Fibroblast of lung (primary cell): Measurements from ENCODE around the gene SH3TC1. TPM values are rescaled to one million over a fixed set of nuclear protein-coding genes. Genes with fewer than 3 reads are reported as not detected.

Experiments used
- DNase-seq, 2 donors: peaks; one replicate each; pipeline versions ENCODE4 v3.0.0 to v3.0.0-alpha.2; 2010; ENCODE audit warnings: low read depth in 2 of 2
- H2AFZ ChIP-seq: 2 replicates; pipeline ENCODE4 v1.5.1; 2012; ENCODE audit warnings: low read length, control low read depth, inconsistent platforms
- H3K27ac ChIP-seq: 2 replicates; pipeline ENCODE4 v1.5.1; 2011; ENCODE audit warnings: low read length, control low read depth; ENCODE audit not compliant: insufficient read depth
- H3K27me3 ChIP-seq: 2 replicates; pipeline ENCODE4 v1.5.1; 2011; ENCODE audit warnings: mild to moderate bottlenecking, low read length; ENCODE audit not compliant: control insufficient read depth, insufficient read depth
- H3K36me3 ChIP-seq: 2 replicates; pipeline ENCODE4 v1.5.1; 2011; ENCODE audit warnings: low read length; ENCODE audit not compliant: control insufficient read depth, insufficient read depth
- H3K4me1 ChIP-seq: 2 replicates; pipeline ENCODE4 v1.5.1; 2011; ENCODE audit warnings: low read length; ENCODE audit not compliant: control insufficient read depth, insufficient read depth; ENCODE audit errors: extremely low read depth
- H3K4me2 ChIP-seq: 2 replicates; pipeline ENCODE4 v1.5.1; 2011; ENCODE audit warnings: low read length, control low read depth; ENCODE audit not compliant: insufficient read depth; ENCODE audit errors: extremely low read depth
- H3K4me3 ChIP-seq, 4 experiments: fragments of 200-600 bp in 1 of 4; sonication (generic) in 1 of 4; replicated peaks in 1 of 4; 2 replicates each; pipeline ENCODE4 v1.5.1; 2011 to 2016; ENCODE audit warnings: low read length in 4 of 4, low read depth in 3 of 4, mild to moderate bottlenecking in 3 of 4, control low read depth in 2 of 4, inconsistent platforms in 1 of 4, mixed read lengths in 1 of 4; ENCODE audit not compliant: insufficient read depth in 1 of 4; ENCODE audit errors: control extremely low read depth in 1 of 4
- H3K79me2 ChIP-seq: 2 replicates; pipeline ENCODE4 v1.5.1; 2012; ENCODE audit warnings: mild to moderate bottlenecking, low read length, inconsistent platforms; ENCODE audit not compliant: control insufficient read depth, insufficient read depth
- H3K9ac ChIP-seq: 2 replicates; pipeline ENCODE4 v1.5.1; 2011; ENCODE audit warnings: mild to moderate bottlenecking, low read length, control low read depth; ENCODE audit not compliant: insufficient read depth
- H3K9me3 ChIP-seq: 2 replicates; pipeline ENCODE4 v1.5.1; 2012; ENCODE audit warnings: low read depth, low read length; ENCODE audit not compliant: control insufficient read depth, insufficient read depth
- H4K20me1 ChIP-seq: 2 replicates; pipeline ENCODE4 v1.5.1; 2011; ENCODE audit warnings: low read length; ENCODE audit not compliant: control insufficient read depth, insufficient read depth; ENCODE audit errors: extremely low read depth
- EZH2 ChIP-seq: IDR thresholded peaks from 2 replicates; pipeline ENCODE4 v1.5.1; 2012; ENCODE audit warnings: low read length, control low read depth, mild to moderate bottlenecking; ENCODE audit errors: missing control alignments
- polyA plus RNA-seq, 2 donors: library from polyadenylated mRNA; depleted of rRNA in 1 of 2; stranded (reverse) in 1 of 2; unstranded in 1 of 2; fragments of >200 nt; gene quantifications; 2 replicates each; pipeline ENCODE4 v1.2.1, GENCODE V29; 2011 to 2012; ENCODE audit warnings: missing spikeins in 1 of 2
- total RNA-seq: library from RNA; depleted of rRNA; stranded (reverse); fragments of >200 nt; gene quantifications from 2 replicates; pipeline ENCODE4 v1.2.1, GENCODE V29; 2014
- TF ChIP-seq, protein P1 (sequence below), 2 donors: IDR thresholded peaks in 1 of 2; conservative IDR thresholded peaks in 1 of 2; 1 replicate in 1 of 2; 2 replicates in 1 of 2; pipeline ENCODE4 v1.5.1; 2011 to 2012; ENCODE audit warnings: low read length in 2 of 2, control low read depth in 1 of 2, inconsistent platforms in 1 of 2, low read depth in 1 of 2, mild to moderate bottlenecking in 1 of 2

The SH3TC1 gene
- total and polyA plus RNA-seq, 2 donors (not counting 1 experiment from before 2014, with no cell fraction given): 3.3 to 11.6 TPM

DNA sequence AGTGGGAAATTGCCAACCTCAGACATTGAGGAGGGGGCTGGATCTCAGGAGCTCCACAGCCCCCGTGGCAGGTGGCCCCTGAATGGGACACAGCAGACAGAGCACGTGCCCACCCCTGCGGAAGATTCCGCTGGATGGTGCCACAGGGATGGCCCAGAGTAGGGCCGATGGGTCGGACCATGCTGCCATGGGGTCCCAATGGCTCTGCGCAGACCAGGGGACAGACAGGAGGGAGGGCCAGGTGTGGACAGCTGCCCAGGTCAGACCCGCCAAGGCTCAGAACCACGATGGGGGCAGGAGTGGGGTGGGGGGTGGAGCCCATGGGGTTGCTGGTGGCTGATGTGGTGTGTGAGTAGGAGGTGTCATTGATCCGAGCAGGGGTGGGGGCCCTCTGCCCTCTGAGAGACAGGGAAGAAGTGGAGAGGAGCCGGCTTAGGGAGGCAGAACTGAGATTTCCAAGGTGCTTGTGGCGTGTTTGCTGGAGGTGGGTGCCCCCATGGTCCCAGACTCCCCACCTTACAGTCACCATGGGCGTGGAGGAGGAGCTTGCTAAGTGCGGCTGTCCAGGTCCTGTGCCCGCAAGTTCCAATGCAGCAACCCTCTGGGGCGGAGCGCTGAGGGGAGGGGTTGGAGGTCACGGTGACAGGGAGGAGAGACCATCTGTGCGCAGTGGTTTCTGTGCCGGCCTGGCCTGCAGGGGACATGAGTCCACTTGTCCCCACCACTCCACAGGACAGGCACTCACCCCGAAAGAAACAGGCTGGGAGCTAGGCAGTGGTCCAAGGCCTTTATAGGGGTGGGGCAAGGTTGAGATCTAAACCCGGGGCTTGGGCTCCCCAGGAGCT is 12.9 kb downstream of the SH3TC1 start:
- Histone ChIP-seq H2AFZ (no peak overlapping the region), H3K36me3 (no peaks in the 10 kb centered on the region), H3K27me3 (peaks cover 5% of the 10 kb centered on the region), H3K27ac (no peak overlapping the region), H3K4me2 (no peak overlapping the region), H3K9me3 (no peaks in the 10 kb centered on the region), H3K9ac (no peak overlapping the region), H3K79me2 (no peaks in the 10 kb centered on the region), H3K4me1 (peaks cover 3% of the 10 kb centered on the region), H3K4me3 (no peak overlapping the region), H4K20me1 (no peaks in the 10 kb centered on the region)
- TF ChIP-seq, protein P1, sequence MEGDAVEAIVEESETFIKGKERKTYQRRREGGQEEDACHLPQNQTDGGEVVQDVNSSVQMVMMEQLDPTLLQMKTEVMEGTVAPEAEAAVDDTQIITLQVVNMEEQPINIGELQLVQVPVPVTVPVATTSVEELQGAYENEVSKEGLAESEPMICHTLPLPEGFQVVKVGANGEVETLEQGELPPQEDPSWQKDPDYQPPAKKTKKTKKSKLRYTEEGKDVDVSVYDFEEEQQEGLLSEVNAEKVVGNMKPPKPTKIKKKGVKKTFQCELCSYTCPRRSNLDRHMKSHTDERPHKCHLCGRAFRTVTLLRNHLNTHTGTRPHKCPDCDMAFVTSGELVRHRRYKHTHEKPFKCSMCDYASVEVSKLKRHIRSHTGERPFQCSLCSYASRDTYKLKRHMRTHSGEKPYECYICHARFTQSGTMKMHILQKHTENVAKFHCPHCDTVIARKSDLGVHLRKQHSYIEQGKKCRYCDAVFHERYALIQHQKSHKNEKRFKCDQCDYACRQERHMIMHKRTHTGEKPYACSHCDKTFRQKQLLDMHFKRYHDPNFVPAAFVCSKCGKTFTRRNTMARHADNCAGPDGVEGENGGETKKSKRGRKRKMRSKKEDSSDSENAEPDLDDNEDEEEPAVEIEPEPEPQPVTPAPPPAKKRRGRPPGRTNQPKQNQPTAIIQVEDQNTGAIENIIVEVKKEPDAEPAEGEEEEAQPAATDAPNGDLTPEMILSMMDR (conservative IDR thresholded peaks at IDR 0.05 in 1 of 2, IDR thresholded peaks at IDR 0.05 in 1 of 2; ENCODE audit: low read depth in 1 of 2, low read length in 2 of 2): no peak
- no peak for TF ChIP-seq EZH2
- no peak for DNase-seq

- Histone ChIP-seq H3K9me3 (no peaks in the 10 kb centered on the region), H3K4me2 (no peak overlapping the region), H3K4me1 (peaks cover 3% of the 10 kb centered on the region), H3K27ac (no peak overlapping the region), H3K4me3 (no peak overlapping the region), H3K79me2 (no peaks in the 10 kb centered on the region), H3K9ac (no peak overlapping the region), H4K20me1 (no peaks in the 10 kb centered on the region), H3K27me3 (peaks cover 5% of the 10 kb centered on the region), H2AFZ (no peak overlapping the region), H3K36me3 (no peaks in the 10 kb centered on the region)
- DNase-seq: no peak
- no peak for TF ChIP-seq EZH2
- TF ChIP-seq, protein P1 (conservative IDR thresholded peaks at IDR 0.05 in 1 of 2, IDR thresholded peaks at IDR 0.05 in 1 of 2; ENCODE audit: low read depth in 1 of 2, low read length in 2 of 2): no peak
Observed at GRCh38 chr4:8212622-8213021, 13.5 kb downstream of the SH3TC1 start.

- H3K27me3 ChIP-seq: peaks cover 5% of the 10 kb centered on the region
- no peak overlapping the region for H3K9ac ChIP-seq
- H4K20me1 ChIP-seq: no peaks in the 10 kb centered on the region
- no peak overlapping the region for H3K4me2 ChIP-seq
- no peak for DNase-seq
- no peak overlapping the region for H2AFZ ChIP-seq
- H3K4me3 ChIP-seq: no peak overlapping the region
- no peaks in the 10 kb centered on the region for H3K79me2 ChIP-seq
- H3K36me3 ChIP-seq: no peaks in the 10 kb centered on the region
- H3K4me1 ChIP-seq: peaks cover 3% of the 10 kb centered on the region
- no peak for TF ChIP-seq EZH2
- H3K9me3 ChIP-seq: no peaks in the 10 kb centered on the region
- H3K27ac ChIP-seq: no peak overlapping the region
Observed at GRCh38 chr4:8213121-8213520, 14.0 kb downstream of the SH3TC1 start.
